ENCODE measurements around the gene ESM1. TPM values are rescaled to one million over a fixed set of nuclear protein-coding genes. Genes with fewer than 3 reads are reported as not detected.

Gene ESM1
- not detected in 5 replicates for total RNA-seq (2022; extraction: Qiagen RNA extraction)

DNA sequence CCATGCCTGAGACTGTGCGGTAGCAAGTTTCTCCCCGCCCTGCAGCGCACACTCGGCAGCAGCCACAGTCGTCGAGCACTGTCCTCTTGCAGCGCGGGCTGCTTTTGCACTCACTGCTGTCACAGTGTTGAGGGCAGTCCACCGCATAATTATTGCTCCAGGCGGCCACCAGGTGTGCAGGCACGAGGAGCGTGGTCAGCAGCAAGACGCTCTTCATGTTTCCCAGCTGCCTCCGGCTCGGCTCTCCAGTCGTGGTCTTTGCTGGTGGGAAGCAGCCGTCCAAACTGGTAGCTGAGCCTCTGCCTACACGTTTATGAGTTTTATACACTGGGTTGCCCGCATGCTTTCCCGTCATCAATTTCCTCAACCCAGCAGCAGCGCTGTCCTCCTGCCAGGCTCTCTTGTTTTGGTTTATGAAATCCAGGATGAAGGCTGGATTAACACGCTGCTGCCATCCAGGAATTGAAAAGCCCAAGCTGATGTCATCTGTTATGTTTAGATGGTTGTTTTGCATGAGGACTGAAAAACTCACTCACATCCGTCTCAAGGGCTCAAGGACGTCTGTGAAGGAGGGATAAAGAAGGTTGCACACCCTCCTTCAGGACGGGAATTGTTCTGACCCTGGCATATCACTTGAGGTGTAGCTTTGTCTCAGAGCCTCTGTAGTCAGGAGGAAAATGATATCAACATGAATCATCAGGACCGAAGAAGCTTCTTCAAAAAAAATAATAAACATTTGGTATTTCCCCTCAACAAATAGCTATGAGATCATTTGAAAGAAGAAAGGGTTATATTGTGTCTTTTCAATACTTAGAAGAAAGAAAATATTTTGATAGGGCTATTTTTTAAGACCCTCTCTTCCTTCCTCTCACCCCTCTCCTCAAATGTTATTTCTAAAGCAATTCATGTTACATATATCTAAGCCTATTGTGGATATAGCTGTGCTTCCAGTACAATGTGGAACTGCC, at the start of gene ESM1:
TSS of gene ESM1 (minus strand) at position 293 of the 968 bp plus-strand sequence. CDS start at position 217, 76 bp downstream.

Other genes starting within 250 kb of the ESM1 start
- gene GZMK, start 38.7 kb upstream of the ESM1 start, total RNA-seq (2022; extraction: Qiagen RNA extraction) = not detected in 5 replicates
- not detected in 5 replicates for gene GZMA, start 117.1 kb upstream of the ESM1 start, total RNA-seq (2022; extraction: Qiagen RNA extraction)
- 30.6 to 36.7 TPM (median 32.4 TPM) in 5 replicates for gene GPX8, start 174.6 kb upstream of the ESM1 start, total RNA-seq (2022; extraction: Qiagen RNA extraction)
- 0.03 to 0.10 TPM (median 0.07 TPM) in 5 replicates for gene CDC20B, start 187.6 kb upstream of the ESM1 start, total RNA-seq (2022; extraction: Qiagen RNA extraction)
- 1.2 to 2.0 TPM (median 1.6 TPM) in 5 replicates for gene MCIDAS, start 241.7 kb upstream of the ESM1 start, total RNA-seq (2022; extraction: Qiagen RNA extraction)
- gene CCNO, start 248.0 kb upstream of the ESM1 start, total RNA-seq (2022; extraction: Qiagen RNA extraction) = 4.5 to 8.1 TPM (median 7.5 TPM) in 5 replicates

All from A549 treated with AZD2906 at 1 μM for 4 hours (cell line).